ENCODE data around the gene NCKAP5L. TPM values are rescaled to one million over a fixed set of nuclear protein-coding genes. Genes with fewer than 3 reads are reported as not detected.

Gene NCKAP5L
- total and polyA plus RNA-seq, 2 donors from 2014 or later = 7.2 to 20.6 TPM

- Histone ChIP-seq H3K4me3 (ENCODE audit: low read length in 3 of 3) (no peak overlapping the region), H3K36me3 (ENCODE audit: control insufficient read depth in 2 of 3, insufficient read depth in 3 of 3, low read length in 3 of 3) (peaks cover 17 to 64% (median 61%) of the 10 kb centered on the region in 3 donors), H3K4me1 (ENCODE audit: control insufficient read depth in 2 of 3, insufficient read depth in 2 of 3, low read depth in 1 of 3, low read length in 3 of 3) (no peaks in the 10 kb centered on the region), H3K27ac (ENCODE audit: low read depth in 2 of 2, low read length in 2 of 2) (no peak overlapping the region), H3K27me3 (ENCODE audit: control insufficient read depth, insufficient read depth, low read length) (no peaks in the 10 kb centered on the region), H3K9ac (ENCODE audit: low read length in 3 of 3) (no peak overlapping the region), H3K9me3 (ENCODE audit: control insufficient read depth in 2 of 3, insufficient read depth in 1 of 3, low read length in 3 of 3) (no peaks in the 10 kb centered on the region)
- TF ChIP-seq CTCF (IDR thresholded peaks at IDR 0.05; ENCODE audit: borderline replicate concordance, extremely low read depth, insufficient read depth) = no peak
- intact Hi-C loops (cut with DNase I) = no loop called here
- no peak for DNase-seq
- FAIRE-seq = no peak
These were observed 66.3 kb downstream of the NCKAP5L start for GRCh38 chr12:49761677-49762467.

- no peak for FAIRE-seq
- H3K4me3 ChIP-seq (ENCODE audit: low read length in 3 of 3) = peak overlapping the region in 1 of 3 donors; percentile 14
- peaks cover 0 to 39% (median 19%) of the 10 kb centered on the region in 3 donors for H3K4me1 ChIP-seq (ENCODE audit: control insufficient read depth in 2 of 3, insufficient read depth in 2 of 3, low read depth in 1 of 3, low read length in 3 of 3)
- H3K9ac ChIP-seq (ENCODE audit: low read length in 3 of 3) = peak overlapping the region in 1 of 3 donors; percentile 32
- no peak for TF ChIP-seq CTCF (IDR thresholded peaks at IDR 0.05; ENCODE audit: borderline replicate concordance, extremely low read depth, insufficient read depth)
- intact Hi-C loops (cut with DNase I) = loop anchor here (10.0 kb wide), 1 partner anchor 74 kb away; the partner anchor contains the start of gene NCKAP5L
- H3K9me3 ChIP-seq (ENCODE audit: control insufficient read depth in 2 of 3, insufficient read depth in 1 of 3, low read length in 3 of 3) = no peaks in the 10 kb centered on the region
- H3K27ac ChIP-seq (ENCODE audit: low read depth in 2 of 2, low read length in 2 of 2) = no peak overlapping the region
- peaks cover 3 to 34% (median 19%) of the 10 kb centered on the region in 3 donors for H3K36me3 ChIP-seq (ENCODE audit: control insufficient read depth in 2 of 3, insufficient read depth in 3 of 3, low read length in 3 of 3)
- no peaks in the 10 kb centered on the region for H3K27me3 ChIP-seq (ENCODE audit: control insufficient read depth, insufficient read depth, low read length)
- no peak for DNase-seq
These were observed 77.2 kb downstream of the NCKAP5L start for GRCh38 chr12:49750996-49751393.

GRCh38 chr12:49750027-49750995, 77.9 kb downstream of the NCKAP5L start:
- peaks cover 0 to 39% (median 19%) of the 10 kb centered on the region in 3 donors for H3K4me1 ChIP-seq (ENCODE audit: control insufficient read depth in 2 of 3, insufficient read depth in 2 of 3, low read depth in 1 of 3, low read length in 3 of 3)
- H3K9me3 ChIP-seq (ENCODE audit: control insufficient read depth in 2 of 3, insufficient read depth in 1 of 3, low read length in 3 of 3) = no peaks in the 10 kb centered on the region
- intact Hi-C loops (cut with DNase I) = loop anchor here (10.0 kb wide), 1 partner anchor 74 kb away; the partner anchor contains the start of gene NCKAP5L
- H3K36me3 ChIP-seq (ENCODE audit: control insufficient read depth in 2 of 3, insufficient read depth in 3 of 3, low read length in 3 of 3) = peaks cover 3 to 31% (median 19%) of the 10 kb centered on the region in 3 donors
- peak overlapping the region in 1 of 3 donors; percentile 32 for H3K9ac ChIP-seq (ENCODE audit: low read length in 3 of 3)
- no peak for FAIRE-seq
- no peak for TF ChIP-seq CTCF (IDR thresholded peaks at IDR 0.05; ENCODE audit: borderline replicate concordance, extremely low read depth, insufficient read depth)
- no peak overlapping the region for H3K27ac ChIP-seq (ENCODE audit: low read depth in 2 of 2, low read length in 2 of 2)
- DNase-seq = peak in 1 of 5 donors; percentile 35
- H3K4me3 ChIP-seq (ENCODE audit: low read length in 3 of 3) = peak overlapping the region in 2 of 3 donors; percentile 1 to 14
- H3K27me3 ChIP-seq (ENCODE audit: control insufficient read depth, insufficient read depth, low read length) = no peaks in the 10 kb centered on the region
